DMS114 treated with DMSO at 0.1 percent for 48 hours (cell line): ENCODE results near the gene ZNF354C.

Source experiments
- DNase-seq: peaks from one replicate; lab custom pipeline; 2025; ENCODE audit not compliant: unreplicated experiment; lab: John Stamatoyannopoulos, UW

ZNF354C gene

DNA sequence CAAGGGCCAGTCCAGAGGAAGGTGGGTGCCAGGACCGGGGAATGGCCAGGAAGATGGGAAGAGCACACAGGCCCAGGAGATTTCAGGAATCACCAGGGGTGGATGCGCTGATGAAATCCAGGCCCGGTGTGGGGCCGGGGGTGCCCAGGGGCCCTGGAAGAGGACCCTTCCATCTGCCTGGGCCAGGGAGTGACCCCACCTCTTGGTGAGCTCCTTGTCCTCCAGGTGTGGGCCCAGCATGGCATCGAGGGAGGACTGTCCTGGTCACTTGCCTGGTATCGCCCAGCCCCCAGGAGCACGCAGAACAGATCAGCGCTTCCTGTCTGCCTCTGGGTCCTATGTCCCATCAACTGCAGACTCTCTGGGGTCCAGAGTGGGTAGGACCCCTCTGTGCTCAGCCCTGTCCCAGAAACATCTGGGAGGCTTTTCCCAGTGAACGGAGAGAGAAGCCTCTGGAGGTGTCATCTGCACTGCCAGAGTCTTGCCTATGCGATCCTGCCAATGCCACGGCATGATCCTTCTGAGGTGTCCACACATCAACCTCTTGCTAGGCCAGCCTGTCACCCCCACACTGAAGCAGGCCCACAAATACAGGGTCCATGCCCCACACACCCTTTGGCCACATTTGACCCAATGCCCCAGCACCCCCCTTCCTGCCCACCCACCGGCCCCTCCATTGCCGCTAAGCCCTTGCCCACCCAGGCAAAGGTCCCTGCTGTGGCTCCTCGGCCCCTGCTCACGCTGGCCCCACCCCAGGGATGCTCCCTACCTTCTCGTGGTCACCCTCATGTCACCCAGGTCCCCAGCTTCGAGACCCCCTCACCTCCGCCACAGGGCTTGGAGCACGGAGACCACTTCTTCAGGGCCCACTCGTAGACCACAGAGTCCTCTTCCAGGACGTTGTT, 67.2 kb downstream of the ZNF354C start:
- DNase-seq: no peak

DNA sequence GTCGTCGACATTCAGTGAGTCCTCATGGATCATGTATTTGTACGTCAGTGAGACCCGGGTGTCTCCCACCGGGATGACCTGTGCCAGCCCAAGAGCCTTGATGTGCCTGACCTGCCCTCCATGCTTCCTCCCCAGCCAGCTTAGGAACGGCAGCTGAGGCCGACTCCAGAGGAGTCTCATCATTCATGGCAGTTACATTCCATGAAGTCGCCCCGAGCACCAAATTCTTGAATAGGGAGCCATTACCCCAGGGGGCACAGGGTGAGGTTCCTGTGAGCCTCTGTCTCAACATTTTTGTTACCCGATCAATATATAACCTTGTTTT, 67.8 kb downstream of the ZNF354C start:
- DNase-seq: no peak

DNA sequence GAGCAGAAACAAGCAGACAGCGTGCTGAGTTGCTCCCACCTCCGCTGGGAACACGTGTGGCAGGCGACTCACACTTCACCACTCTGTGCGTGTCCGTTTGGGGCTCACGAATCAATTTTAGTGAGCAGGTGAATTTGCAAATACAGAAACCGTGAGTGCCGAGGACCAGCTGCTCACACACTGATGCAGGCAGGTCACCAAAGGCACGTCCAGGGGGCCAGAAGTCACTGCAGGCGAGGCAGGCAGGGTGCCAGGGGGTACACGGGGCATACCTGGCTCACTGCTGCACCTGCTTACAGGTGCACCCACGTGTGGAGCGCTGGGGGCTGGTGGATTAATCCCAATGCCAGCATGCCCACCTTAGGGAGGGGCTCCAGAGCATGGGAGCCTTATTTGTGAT, 68.8 kb downstream of the ZNF354C start:
- DNase-seq: no peak

DNA sequence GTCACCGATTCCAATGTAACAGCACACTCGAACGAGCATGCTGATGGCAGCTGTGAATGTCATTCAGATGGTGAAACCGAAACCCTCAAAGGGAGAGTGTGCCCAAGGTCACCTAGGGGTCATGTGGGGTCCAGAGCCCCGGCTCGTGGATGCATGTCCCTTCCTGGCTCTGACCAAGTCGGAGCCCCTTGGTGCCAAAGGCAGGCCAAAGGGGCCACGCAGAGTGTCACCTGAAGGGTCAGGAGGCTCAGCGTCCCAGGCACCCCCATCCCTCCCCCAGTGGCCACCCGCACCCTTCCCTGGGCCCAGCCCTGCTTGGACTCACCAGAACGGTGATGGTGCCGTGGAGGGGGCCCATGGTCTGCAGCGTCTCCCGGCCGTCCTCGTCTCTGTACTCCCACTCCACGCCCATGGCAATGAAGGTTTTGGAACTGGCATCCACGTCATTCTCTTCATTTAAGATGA, 69.5 kb downstream of the ZNF354C start:
- no peak for DNase-seq

DNA sequence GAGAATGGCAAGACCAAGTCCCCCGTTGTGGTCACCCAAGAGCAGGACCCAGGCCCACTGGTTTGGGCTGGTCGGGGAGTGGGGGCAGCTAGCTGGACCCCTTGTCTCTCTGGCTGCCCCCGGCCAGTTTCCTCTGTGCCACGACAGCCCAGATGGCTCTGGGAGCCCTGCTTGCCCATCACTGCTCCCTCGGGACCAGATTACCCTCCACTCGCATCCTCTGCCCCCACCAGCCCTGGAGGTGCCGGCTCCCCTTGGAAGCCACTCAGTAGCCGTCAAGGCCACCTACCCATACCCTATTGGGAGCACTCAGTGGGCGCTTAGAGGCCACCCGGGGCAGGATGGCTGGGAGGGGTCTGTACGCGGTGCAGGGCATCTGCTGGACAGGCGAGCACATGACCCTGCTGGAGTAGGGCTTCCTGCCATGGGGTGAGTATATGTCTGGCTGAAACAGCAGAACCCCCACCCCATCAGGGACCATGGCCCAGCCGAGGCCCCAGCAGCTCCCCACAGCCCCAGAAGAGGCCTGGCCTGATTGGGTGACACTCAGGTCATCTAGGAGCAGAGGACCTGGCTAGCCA, 70.0 kb downstream of the ZNF354C start:
- no peak for DNase-seq

DNA sequence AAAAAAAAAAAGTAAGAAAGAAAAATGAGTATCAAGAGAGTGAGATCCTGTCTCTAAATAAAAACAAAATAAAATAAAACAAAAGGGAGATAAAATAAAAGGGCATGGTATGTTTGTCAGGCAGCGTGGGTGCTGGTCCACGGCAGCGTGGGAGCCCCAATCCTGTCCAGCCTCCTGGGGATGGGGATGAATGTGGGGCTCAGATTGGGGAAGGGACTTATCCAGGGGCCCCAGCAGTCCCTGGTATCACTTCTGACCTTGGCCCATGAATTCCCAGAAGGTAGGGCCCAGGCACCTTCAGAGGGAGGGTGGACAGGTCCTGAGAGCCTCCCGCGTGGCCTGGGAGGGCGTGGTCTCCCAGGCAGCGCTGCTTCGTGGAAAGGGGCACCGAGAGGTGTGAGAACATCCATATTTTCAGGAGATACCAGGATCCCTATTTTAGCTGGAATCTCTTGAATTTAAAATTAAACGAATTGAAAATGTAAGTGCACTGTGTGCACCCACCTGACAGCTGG, 71.2 kb downstream of the ZNF354C start:
- DNase-seq: no peak

DNA sequence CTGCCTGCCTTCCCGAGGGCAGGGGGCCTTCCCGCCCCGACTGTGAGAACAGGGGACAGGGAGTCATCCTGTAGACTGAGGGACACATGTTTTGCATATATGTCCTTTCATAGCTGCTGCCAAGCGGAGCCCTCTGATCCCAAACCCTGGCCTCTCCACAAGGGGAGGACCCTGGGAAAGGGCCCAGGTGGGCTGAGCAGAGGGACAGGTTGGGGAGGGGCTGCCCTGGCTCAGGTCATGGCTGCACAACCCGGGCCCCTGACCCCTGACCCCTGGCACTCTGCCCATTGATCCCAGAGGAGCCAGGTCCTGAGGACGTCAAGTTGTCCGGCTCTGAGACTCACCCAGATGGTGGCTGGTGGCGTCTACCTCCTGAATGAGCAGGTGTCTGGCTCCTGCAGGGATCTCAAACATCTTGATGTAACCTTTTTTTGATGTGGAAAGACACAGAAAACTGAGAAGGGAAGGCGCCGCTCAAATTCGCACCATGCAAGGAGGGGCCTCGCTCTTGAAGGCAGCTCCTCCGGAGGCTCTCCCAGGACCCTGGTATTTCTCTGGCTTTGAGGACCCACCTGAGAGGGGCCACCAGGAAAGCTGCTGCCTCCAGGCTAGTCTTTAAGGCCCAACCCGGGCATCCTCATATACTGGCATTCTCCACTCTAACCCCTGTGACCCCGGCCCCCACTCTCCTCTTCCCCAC, 71.9 kb downstream of the ZNF354C start:
- no peak for DNase-seq

DNA sequence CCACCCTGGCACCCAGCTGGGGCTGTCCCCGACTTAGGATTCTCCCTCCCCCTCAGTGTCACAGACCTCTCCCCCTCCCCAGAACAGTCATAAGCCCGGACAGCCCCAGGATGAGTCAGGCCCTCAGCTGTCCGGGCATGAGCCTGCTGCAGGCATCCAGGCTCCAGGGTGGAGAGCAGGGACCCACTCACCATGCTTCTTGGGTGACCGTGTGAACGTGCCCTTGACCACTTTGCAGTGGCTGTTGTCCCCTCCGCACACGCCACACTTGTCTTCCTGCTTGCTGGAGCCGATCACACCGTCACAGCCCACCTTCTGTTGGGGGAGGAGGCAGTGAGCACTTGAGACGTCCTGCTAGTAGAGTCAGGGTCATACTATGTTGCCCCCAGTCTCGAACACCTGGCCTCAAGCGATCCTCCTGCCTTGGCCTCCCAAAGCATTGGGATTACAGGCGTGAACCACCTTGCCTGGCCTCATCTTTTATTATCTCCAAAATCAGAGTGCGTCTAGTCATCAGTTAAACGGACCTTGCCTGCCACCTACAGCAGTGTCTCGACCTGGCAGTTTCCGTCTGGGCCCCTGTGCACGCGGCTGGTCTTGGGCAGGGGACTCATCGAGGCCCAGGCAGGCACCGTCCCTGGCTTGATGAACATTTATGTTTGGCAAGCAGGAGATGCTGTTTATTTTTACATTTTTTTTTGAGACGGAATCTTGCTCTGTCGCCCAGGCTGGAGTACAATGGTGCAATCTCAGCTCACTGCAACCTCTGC, 72.6 kb downstream of the ZNF354C start:
- DNase-seq: no peak
